ENCODE measurements around the gene TRIM63. TPM values are rescaled to one million over a fixed set of nuclear protein-coding genes. Genes with fewer than 3 reads are reported as not detected.
A peak's percentile ranks its signal among the peaks of the same experiment; 100 is the strongest.

TRIM63 gene
- total RNA-seq, 1 experiment from 2014 or later: not detected

GRCh38 chr1:26045722-26046245 is 21.6 kb downstream of the TRIM63 start, which contains the start of gene SLC30A2:
Gene SLC30A2, minus strand, starts transcription at chr1:26046118. Its CDS starts 222 bp downstream, at chr1:26045896.
- H3K36me3 Mint-ChIP-seq (ENCODE audit: insufficient read depth, unreplicated experiment): no peaks in the 10 kb centered on the region
- no peaks in the 10 kb centered on the region for H3K36me3 ChIP-seq (ENCODE audit: control insufficient read depth, insufficient read depth, low read length)
- no peaks in the 10 kb centered on the region for H3K9me3 Mint-ChIP-seq (ENCODE audit: unreplicated experiment)
- peak; percentile 41 to 44 for DNase-seq
- H3K9me3 ChIP-seq: no peaks in the 10 kb centered on the region
- POLR2A ChIA-PET: interaction anchor here (0.6 kb wide), 2 partner anchors 54 to 167 kb away, joined by 3 to 4 read pairs; no protein-coding TSS in a partner anchor
- H3K27me3 ChIP-seq (replicated peaks; ENCODE audit: control insufficient read depth, insufficient read depth, low read length): no peaks in the 10 kb centered on the region
- intact Hi-C loops (cut with micrococcal nuclease; ENCODE audit: unreplicated experiment): loop anchor here (1.0 kb wide), 1 partner anchor 33 kb away; no protein-coding TSS in a partner anchor
- H3K4me1 ChIP-seq: peaks cover 29% of the 10 kb centered on the region
- H3K27me3 Mint-ChIP-seq (ENCODE audit: insufficient read depth, unreplicated experiment): no peaks in the 10 kb centered on the region
- H3K4me3 Mint-ChIP-seq (ENCODE audit: unreplicated experiment): peak within 1 kb of the TSS; percentile 71
- peak within 1 kb of the TSS; percentile 13 for H3K27ac Mint-ChIP-seq (ENCODE audit: unreplicated experiment)
- BruUV-seq (replicated peaks): no TSS peak
- CTCF ChIA-PET: interaction anchor here (1.0 to 1.8 kb wide), 5 partner anchors 9 to 189 kb away, joined by 3 to 15 read pairs (median 4); no protein-coding TSS in a partner anchor
- no peak for TF ChIP-seq CTCF (IDR thresholded peaks at IDR 0.05; ENCODE audit: insufficient read depth in 1 of 2, low read depth in 1 of 2, low read length in 1 of 2, severe bottlenecking in 1 of 2, unreplicated experiment in 1 of 2)
- peaks cover 10% of the 10 kb centered on the region for H3K4me1 Mint-ChIP-seq (ENCODE audit: low read depth, unreplicated experiment)
- peak within 1 kb of the TSS; percentile 41 for H3K4me3 ChIP-seq (ENCODE audit: low read depth, low read length)

- Histone ChIP-seq H3K4me3 (ENCODE audit: low read depth, low read length) (peak overlapping the region; percentile 41), H3K27me3 (replicated peaks; ENCODE audit: control insufficient read depth, insufficient read depth, low read length) (no peaks in the 10 kb centered on the region), H3K36me3 (ENCODE audit: control insufficient read depth, insufficient read depth, low read length) (no peaks in the 10 kb centered on the region), H3K4me1 (peaks cover 27% of the 10 kb centered on the region), H3K9me3 (no peaks in the 10 kb centered on the region)
- peak overlapping the region; percentile 71 for H3K4me3 Mint-ChIP-seq (ENCODE audit: unreplicated experiment)
- ChIA-PET POLR2A (no interaction called here), CTCF (interaction anchor here (1.3 to 1.8 kb wide), 4 partner anchors 9 to 190 kb away, joined by 3 to 15 read pairs (median 5); no protein-coding TSS in a partner anchor)
- intact Hi-C loops (cut with micrococcal nuclease; ENCODE audit: unreplicated experiment): loop anchor here (1.0 kb wide), 1 partner anchor 33 kb away; no protein-coding TSS in a partner anchor
- DNase-seq: peak; percentile 50 to 58
- BruUV-seq (replicated peaks): no TSS peak
- H3K36me3 Mint-ChIP-seq (ENCODE audit: insufficient read depth, unreplicated experiment): no peaks in the 10 kb centered on the region
- peaks cover 5% of the 10 kb centered on the region for H3K4me1 Mint-ChIP-seq (ENCODE audit: low read depth, unreplicated experiment)
- peak overlapping the region; percentile 13 for H3K27ac Mint-ChIP-seq (ENCODE audit: unreplicated experiment)
- H3K27me3 Mint-ChIP-seq (ENCODE audit: insufficient read depth, unreplicated experiment): no peaks in the 10 kb centered on the region
- H3K9me3 Mint-ChIP-seq (ENCODE audit: unreplicated experiment): no peaks in the 10 kb centered on the region
- no peak for TF ChIP-seq CTCF (IDR thresholded peaks at IDR 0.05; ENCODE audit: insufficient read depth in 1 of 2, low read depth in 1 of 2, low read length in 1 of 2, severe bottlenecking in 1 of 2, unreplicated experiment in 1 of 2)
Observed at GRCh38 chr1:26044971-26045721, 22.3 kb downstream of the TRIM63 start.

GRCh38 chr1:26044414-26044813 is 23.0 kb downstream of the TRIM63 start:
- CTCF ChIA-PET: interaction anchor here (1.1 kb wide), 1 partner anchor 9 kb away, joined by 4 read pairs; no protein-coding TSS in a partner anchor
- intact Hi-C loops (cut with micrococcal nuclease; ENCODE audit: unreplicated experiment): no loop called here

More at GRCh38 chr1:26044414-26044813, 23.0 kb downstream of the TRIM63 start:
- Histone ChIP-seq H3K36me3 (ENCODE audit: control insufficient read depth, insufficient read depth, low read length) (no peaks in the 10 kb centered on the region), H3K4me3 (ENCODE audit: low read depth, low read length) (no peak overlapping the region), H3K9me3 (no peaks in the 10 kb centered on the region), H3K27me3 (replicated peaks; ENCODE audit: control insufficient read depth, insufficient read depth, low read length) (no peaks in the 10 kb centered on the region), H3K4me1 (peaks cover 20% of the 10 kb centered on the region)
- H3K27ac Mint-ChIP-seq (ENCODE audit: unreplicated experiment): no peak overlapping the region
- no TSS peak for BruUV-seq (replicated peaks)
- no peak for TF ChIP-seq CTCF (IDR thresholded peaks at IDR 0.05; ENCODE audit: insufficient read depth in 1 of 2, low read depth in 1 of 2, low read length in 1 of 2, severe bottlenecking in 1 of 2, unreplicated experiment in 1 of 2)
- no peaks in the 10 kb centered on the region for H3K9me3 Mint-ChIP-seq (ENCODE audit: unreplicated experiment)
- H3K27me3 Mint-ChIP-seq (ENCODE audit: insufficient read depth, unreplicated experiment): no peaks in the 10 kb centered on the region
- H3K36me3 Mint-ChIP-seq (ENCODE audit: insufficient read depth, unreplicated experiment): no peaks in the 10 kb centered on the region
- POLR2A ChIA-PET: no interaction called here
- no peak for DNase-seq
- no peaks in the 10 kb centered on the region for H3K4me1 Mint-ChIP-seq (ENCODE audit: low read depth, unreplicated experiment)
- no peak overlapping the region for H3K4me3 Mint-ChIP-seq (ENCODE audit: unreplicated experiment)
